Astrocyte (in vitro differentiated cells and primary cell): ENCODE results near the gene CHD3. TPM values are rescaled to one million over a fixed set of nuclear protein-coding genes. Genes with fewer than 3 reads are reported as not detected.
A peak's percentile ranks its signal among the peaks of the same experiment; 100 is the strongest.

Experiments
- DNase-seq: peaks from one replicate; pipeline ENCODE4 v3.0.0-alpha.2; 2010; ENCODE audit warnings: low read depth
- FAIRE-seq: peaks from 2 replicates; lab custom pipeline; 2011; peaks lifted over from hg19 to GRCh38; lab: Jason Lieb, UNC
- H2AFZ ChIP-seq: 2 replicates; pipeline ENCODE4 v1.6.0; 2012; ENCODE audit warnings: low read depth, low read length, inconsistent platforms
- H3K27ac ChIP-seq: 2 replicates; pipeline ENCODE4 v1.5.1; 2011; ENCODE audit warnings: low read depth, low read length, inconsistent platforms
- H3K27me3 ChIP-seq: 2 replicates; pipeline ENCODE4 v1.6.0; 2011; ENCODE audit warnings: low read length, inconsistent platforms; ENCODE audit not compliant: insufficient read depth
- H3K36me3 ChIP-seq: 2 replicates; pipeline ENCODE4 v1.5.1; 2011; ENCODE audit warnings: low read length, inconsistent platforms; ENCODE audit not compliant: insufficient read depth
- H3K4me1 ChIP-seq: 2 replicates; pipeline ENCODE4 v1.5.1; 2011; ENCODE audit warnings: low read length, inconsistent platforms; ENCODE audit not compliant: insufficient read depth
- H3K4me2 ChIP-seq: 2 replicates; pipeline ENCODE4 v1.6.0; 2012; ENCODE audit warnings: low read length, inconsistent platforms
- H3K4me3 ChIP-seq: 2 replicates; pipeline ENCODE4 v1.5.1; 2011; ENCODE audit warnings: low read depth, mild to moderate bottlenecking, low read length, inconsistent platforms; ENCODE audit not compliant: insufficient read depth
- H3K79me2 ChIP-seq: 2 replicates; pipeline ENCODE4 v1.6.0; 2012; ENCODE audit warnings: mild to moderate bottlenecking, low read length, inconsistent platforms; ENCODE audit not compliant: insufficient read depth
- H3K9ac ChIP-seq: 2 replicates; pipeline ENCODE4 v1.6.0; 2012; ENCODE audit warnings: mild to moderate bottlenecking, low read length, inconsistent platforms
- H3K9me3 ChIP-seq: 2 replicates; pipeline ENCODE4 v1.5.1; 2012; ENCODE audit warnings: low read depth, mild to moderate bottlenecking, low read length, inconsistent platforms; ENCODE audit not compliant: insufficient read depth
- H4K20me1 ChIP-seq: 2 replicates; pipeline ENCODE4 v1.6.0; 2012; ENCODE audit warnings: low read length, inconsistent platforms; ENCODE audit not compliant: insufficient read depth
- H3K27ac Mint-ChIP-seq: one replicate; pipeline ENCODE4 v1.8.0; 2021; ENCODE audit warnings: mild to moderate bottlenecking, mixed read lengths; ENCODE audit not compliant: unreplicated experiment
- H3K27me3 Mint-ChIP-seq: one replicate; pipeline ENCODE4 v1.8.0; 2021; ENCODE audit warnings: low read depth, mixed read lengths; ENCODE audit not compliant: unreplicated experiment
- H3K36me3 Mint-ChIP-seq: one replicate; pipeline ENCODE4 v1.8.0; 2021; ENCODE audit warnings: low read depth, mixed read lengths; ENCODE audit not compliant: unreplicated experiment
- H3K4me1 Mint-ChIP-seq: one replicate; pipeline ENCODE4 v1.8.0; 2021; ENCODE audit warnings: low read depth, mixed read lengths; ENCODE audit not compliant: unreplicated experiment
- H3K4me3 Mint-ChIP-seq: one replicate; pipeline ENCODE4 v1.8.0; 2021; ENCODE audit warnings: mild to moderate bottlenecking, moderate library complexity, mixed read lengths; ENCODE audit not compliant: unreplicated experiment
- H3K9me3 Mint-ChIP-seq: one replicate; pipeline ENCODE4 v1.8.0; 2021; ENCODE audit warnings: mild to moderate bottlenecking, mixed read lengths; ENCODE audit not compliant: unreplicated experiment
- CTCF ChIP-seq: IDR thresholded peaks from 2 replicates; pipeline ENCODE4 v1.5.1; 2011; ENCODE audit warnings: low read depth, mild to moderate bottlenecking, inconsistent platforms, low read length, moderate library complexity; ENCODE audit not compliant: insufficient read depth
- EZH2 ChIP-seq: IDR thresholded peaks from 2 replicates; pipeline ENCODE4 v1.6.1; 2012; ENCODE audit warnings: mild to moderate bottlenecking, low read length, inconsistent platforms; ENCODE audit not compliant: insufficient read depth
- total RNA-seq: library from RNA; stranded (reverse); gene quantifications from 2 replicates; pipeline ENCODE4 v1.2.1, GENCODE V29; 2021

CHD3 gene
- total RNA-seq, 1 donor from 2014 or later, result 111 TPM

GRCh38 chr17:7929158-7930023, 40.8 kb downstream of the CHD3 start, which contains the start of gene KCNAB3:
TSS of gene KCNAB3 (minus strand) at chr17:7929856. CDS start at chr17:7929435, 421 bp downstream.
- peaks cover 35% of the 10 kb centered on the region for H3K27me3 Mint-ChIP-seq
- peak within 1 kb of the TSS; percentile 96 for H3K4me2 ChIP-seq

GRCh38 chr17:7930841-7931631, 42.4 kb downstream of the CHD3 start:
- peaks cover 44% of the 10 kb centered on the region for H3K79me2 ChIP-seq
- peaks cover 19% of the 10 kb centered on the region for H3K4me1 ChIP-seq
- H3K4me2 ChIP-seq, result peak overlapping the region; percentile 96
- Mint-ChIP-seq H3K27ac (peak overlapping the region; percentile 14), H3K36me3 (peaks cover 17% of the 10 kb centered on the region), H3K4me3 (peak overlapping the region; percentile 95), H3K27me3 (peaks cover 31% of the 10 kb centered on the region), H3K4me1 (peaks cover 14% of the 10 kb centered on the region), H3K9me3 (peaks cover 5% of the 10 kb centered on the region)
- H3K4me3 ChIP-seq, result peak overlapping the region; percentile 90
- H3K36me3 ChIP-seq, result peaks cover 3% of the 10 kb centered on the region
- H3K9me3 ChIP-seq, result no peaks in the 10 kb centered on the region
- peaks cover 26% of the 10 kb centered on the region for H4K20me1 ChIP-seq
- peak overlapping the region; percentile 84 for H3K9ac ChIP-seq
- DNase-seq (no peak), FAIRE-seq (no peak)
- TF ChIP-seq EZH2 (no peak), CTCF (no peak)
- no peaks in the 10 kb centered on the region for H3K27me3 ChIP-seq
- H3K27ac ChIP-seq, result peak overlapping the region; percentile 32
- peak overlapping the region; percentile 72 for H2AFZ ChIP-seq

More at GRCh38 chr17:7929158-7930023, 40.8 kb downstream of the CHD3 start, which contains the start of gene KCNAB3:
- Histone ChIP-seq H3K9ac (peak within 1 kb of the TSS; percentile 79), H2AFZ (peak within 1 kb of the TSS; percentile 79), H3K27me3 (no peaks in the 10 kb centered on the region), H3K36me3 (no peaks in the 10 kb centered on the region), H3K4me3 (peak within 1 kb of the TSS; percentile 49), H3K9me3 (no peaks in the 10 kb centered on the region), H4K20me1 (peaks cover 15% of the 10 kb centered on the region), H3K79me2 (peaks cover 37% of the 10 kb centered on the region), H3K4me1 (peaks cover 19% of the 10 kb centered on the region), H3K27ac (no peak within 1 kb of the TSS)
- FAIRE-seq (no peak), DNase-seq (peak; percentile 60)
- TF ChIP-seq EZH2 (no peak), CTCF (no peak)
- Mint-ChIP-seq H3K36me3 (peaks cover 13% of the 10 kb centered on the region), H3K27ac (peak within 1 kb of the TSS; percentile 73), H3K4me3 (peak within 1 kb of the TSS; percentile 95), H3K9me3 (peaks cover 5% of the 10 kb centered on the region), H3K4me1 (peaks cover 14% of the 10 kb centered on the region)
